ENCODE measurements around the gene ADAMTSL1. TPM values are rescaled to one million over a fixed set of nuclear protein-coding genes. Genes with fewer than 3 reads are reported as not detected.

The ADAMTSL1 gene
- total and polyA plus RNA-seq, 2 of the 8 experiments (the other 6 are each of a cell fraction or from before 2014, with no cell fraction given), result 0.84 to 1.1 TPM

- WGBS, 2 experiments (ENCODE audit: extremely low coverage in 1 of 2, insufficient coverage in 1 of 2, insufficient read length in 1 of 2, insufficient replicate concordance in 2 of 2, low coverage in 1 of 2, low lambda C conversion rate in 2 of 2, missing lambda C conversion rate in 1 of 2), result 88% methylated on average over 5 of the region's 5 CpGs; no CpG with 5 or more reads in 1 of the 2 experiments
- no peak for DNase-seq (ENCODE audit: low read depth in 1 of 2, low spot score in 2 of 2)
- H3K4me1 ChIP-seq (replicated peaks in 1 of 4; ENCODE audit: control insufficient read depth in 3 of 4, insufficient read depth in 4 of 4, low read length in 3 of 4), result peaks cover 0 to 4% (median 0%) of the 10 kb centered on the region in 4 experiments; a peak in 1 of 7 replicates
These were observed 265.8 kb downstream of the ADAMTSL1 start for GRCh38 chr9:18739641-18740318.

More at GRCh38 chr9:18739641-18740318, 265.8 kb downstream of the ADAMTSL1 start:
- Histone ChIP-seq H3K18ac (ENCODE audit: extremely low read depth, low read length) (no peak overlapping the region), H3K4ac (replicated peaks; ENCODE audit: insufficient read length, low read depth, low read length) (no peak overlapping the region), H3K4me2 (ENCODE audit: insufficient read depth in 1 of 2, low read depth in 2 of 2, low read length in 2 of 2) (no peak overlapping the region), H3K9me3 (ENCODE audit: insufficient read depth in 2 of 2, low read depth in 1 of 2, low read length in 1 of 2) (no peaks in the 10 kb centered on the region), H3K4me3 (ENCODE audit: extremely low read depth in 1 of 4, insufficient read depth in 2 of 4, low read depth in 3 of 4, low read length in 4 of 4) (no peak overlapping the region), H4K20me1 (replicated peaks in 1 of 2; ENCODE audit: control insufficient read depth in 1 of 2, insufficient read depth in 2 of 2, low read length in 2 of 2) (no peaks in the 10 kb centered on the region), H3K27me3 (replicated peaks in 1 of 4; ENCODE audit: control insufficient read depth in 3 of 4, extremely low read depth in 1 of 4, insufficient read depth in 3 of 4, low read length in 3 of 4) (no peaks in the 10 kb centered on the region), H2BK5ac (ENCODE audit: low read depth, low read length) (no peak overlapping the region), H3K79me2 (ENCODE audit: control insufficient read depth in 1 of 2, insufficient read depth in 2 of 2, low read length in 2 of 2) (no peaks in the 10 kb centered on the region), H3K23ac (ENCODE audit: insufficient read length) (no peak overlapping the region), H3K14ac (ENCODE audit: insufficient read length) (no peak overlapping the region), H2AFZ (ENCODE audit: low read length) (no peak overlapping the region), H3K27ac (ENCODE audit: low read depth, low read length) (no peak overlapping the region), H3K36me3 (ENCODE audit: control insufficient read depth in 2 of 4, insufficient read depth in 4 of 4, low read length in 3 of 4) (no peaks in the 10 kb centered on the region), H3K79me1 (ENCODE audit: low read depth, low read length) (no peaks in the 10 kb centered on the region), H2BK12ac (ENCODE audit: low read depth, low read length) (no peak overlapping the region), H2BK120ac (replicated peaks; ENCODE audit: low read depth, low read length) (no peak overlapping the region), H4K8ac (ENCODE audit: extremely low read depth, insufficient read depth, low read length) (no peak overlapping the region), H3K9ac (replicated peaks in 1 of 4; ENCODE audit: extremely low read depth in 1 of 4, low read depth in 3 of 4, low read length in 3 of 4) (no peak overlapping the region), H2BK15ac (ENCODE audit: low read length) (no peak overlapping the region), H4K91ac (replicated peaks; ENCODE audit: insufficient read length, low read length) (no peak overlapping the region), H3K56ac (replicated peaks; ENCODE audit: insufficient read length, low read depth, low read length) (no peak overlapping the region), H2AK5ac (ENCODE audit: low read depth, low read length) (no peak overlapping the region), H3K23me2 (ENCODE audit: low read depth, low read length) (no peaks in the 10 kb centered on the region), H4K5ac (ENCODE audit: insufficient read length, low read depth, low read length) (no peak overlapping the region), H2BK20ac (ENCODE audit: low read length) (no peak overlapping the region)
- no peak for FAIRE-seq
- CTCF ChIA-PET (ENCODE audit: partially characterized antibody), result no interaction called here
- TF ChIP-seq SIX5 (IDR thresholded peaks at IDR 0.05; ENCODE audit: low read depth, low read length), result no peak
- TF ChIP-seq SRF (IDR thresholded peaks at IDR 0.05; ENCODE audit: low read depth, low read length), result no peak
- POLR2A ChIA-PET (ENCODE audit: partially characterized antibody), result no interaction called here

Data from H1 (cell line).